ENCODE data around the gene MTA3.

Gene MTA3

GRCh38 chr2:42648796-42649195, 80.4 kb downstream of the MTA3 start:
- Histone ChIP-seq H3K36me3 (ENCODE audit: insufficient read depth, low read length) (peaks cover 6% of the 10 kb centered on the region; the same call in 1 of the 2 replicates), H3K9ac (ENCODE audit: low read depth, low read length) (no peak overlapping the region), H3K9me3 (ENCODE audit: control insufficient read depth, insufficient read depth, low read length) (no peaks in the 10 kb centered on the region), H3K4me1 (ENCODE audit: insufficient read depth, low read length) (peaks cover 16% of the 10 kb centered on the region)

DNA sequence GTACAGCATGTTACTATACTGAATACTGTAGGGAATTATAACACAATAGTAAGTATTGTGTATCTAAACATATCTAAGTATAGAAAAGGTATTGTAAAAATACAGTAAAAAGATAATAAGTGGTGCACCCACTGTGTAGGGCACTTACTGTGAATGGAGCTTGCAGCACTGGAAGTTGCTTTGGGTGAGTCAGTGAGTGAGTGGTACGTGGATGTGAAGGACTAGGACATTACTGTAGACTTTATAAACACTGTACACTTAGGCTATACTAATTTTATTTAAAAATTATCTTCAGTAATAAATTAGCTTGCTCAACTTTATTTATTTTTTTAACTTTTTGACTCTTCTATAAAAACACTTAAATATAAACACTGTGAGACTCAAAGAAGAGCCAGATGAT, 82.6 kb downstream of the MTA3 start:
- Histone ChIP-seq H3K9me3 (ENCODE audit: control insufficient read depth, insufficient read depth, low read length) (no peaks in the 10 kb centered on the region), H3K36me3 (ENCODE audit: insufficient read depth, low read length) (peaks cover 5% of the 10 kb centered on the region; the same call in 1 of the 2 replicates), H3K9ac (ENCODE audit: low read depth, low read length) (no peak overlapping the region), H3K4me1 (ENCODE audit: insufficient read depth, low read length) (peaks cover 18% of the 10 kb centered on the region)

GRCh38 chr2:42652086-42652485, 83.7 kb downstream of the MTA3 start:
- no peaks in the 10 kb centered on the region for H3K9me3 ChIP-seq (ENCODE audit: control insufficient read depth, insufficient read depth, low read length)
- no peak overlapping the region for H3K9ac ChIP-seq (ENCODE audit: low read depth, low read length)
- H3K36me3 ChIP-seq (ENCODE audit: insufficient read depth, low read length), result no peaks in the 10 kb centered on the region
- H3K4me1 ChIP-seq (ENCODE audit: insufficient read depth, low read length), result peaks cover 18% of the 10 kb centered on the region

- peaks cover 18% of the 10 kb centered on the region for H3K4me1 ChIP-seq (ENCODE audit: insufficient read depth, low read length)
- no peaks in the 10 kb centered on the region for H3K9me3 ChIP-seq (ENCODE audit: control insufficient read depth, insufficient read depth, low read length)
- H3K36me3 ChIP-seq (ENCODE audit: insufficient read depth, low read length), result no peaks in the 10 kb centered on the region
- H3K9ac ChIP-seq (ENCODE audit: low read depth, low read length), result no peak overlapping the region
These were observed 84.6 kb downstream of the MTA3 start for GRCh38 chr2:42653039-42653438.

DNA sequence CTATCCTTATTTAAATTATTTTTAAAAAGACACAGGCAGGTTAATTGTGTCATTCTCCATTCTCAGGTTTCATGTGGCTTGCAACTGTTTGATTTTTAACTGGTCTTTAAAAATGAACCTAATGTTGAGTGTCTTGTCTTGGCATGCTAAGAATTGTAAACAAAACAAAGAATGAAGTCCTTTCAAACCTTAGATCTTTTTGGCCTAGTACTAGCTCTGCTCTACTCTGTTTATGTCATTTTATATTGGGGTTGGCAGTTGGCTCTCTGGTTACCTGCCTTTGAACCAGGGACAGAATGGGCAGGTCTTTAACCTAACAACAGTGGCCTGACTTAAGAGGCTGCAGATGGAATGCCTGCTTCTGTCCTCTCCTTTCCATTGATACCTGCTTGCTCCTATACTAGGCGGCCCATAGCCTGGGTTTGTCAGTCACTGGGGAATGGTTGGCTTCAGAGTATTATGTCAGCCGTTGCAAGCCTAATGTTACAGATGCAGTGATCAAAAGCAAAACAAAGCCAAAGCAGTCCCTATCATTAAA, 85.5 kb downstream of the MTA3 start:
- no peaks in the 10 kb centered on the region for H3K9me3 ChIP-seq (ENCODE audit: control insufficient read depth, insufficient read depth, low read length)
- H3K9ac ChIP-seq (ENCODE audit: low read depth, low read length), result no peak overlapping the region
- peaks cover 20% of the 10 kb centered on the region for H3K4me1 ChIP-seq (ENCODE audit: insufficient read depth, low read length)
- no peaks in the 10 kb centered on the region; the same call in 1 of the 2 replicates for H3K36me3 ChIP-seq (ENCODE audit: insufficient read depth, low read length)

DNA sequence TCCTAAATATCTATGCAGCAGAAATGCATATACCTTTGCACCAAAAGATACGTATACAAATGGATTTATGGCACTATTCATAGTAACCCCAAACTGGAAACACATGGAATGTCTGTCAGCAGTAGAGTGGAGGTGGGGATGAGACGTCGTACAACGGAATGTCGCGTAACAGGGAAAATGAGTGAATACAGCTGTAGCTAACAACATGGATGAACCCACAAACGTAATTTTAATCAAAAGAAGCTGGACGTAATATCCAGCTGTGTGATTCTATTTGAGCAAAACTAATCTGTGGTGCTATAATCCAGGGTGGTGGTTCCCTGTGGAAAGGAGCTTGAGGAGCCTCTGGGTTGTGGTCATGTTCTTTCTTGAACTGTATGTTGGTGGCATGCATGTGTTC, 89.9 kb downstream of the MTA3 start:
- H3K36me3 ChIP-seq (ENCODE audit: insufficient read depth, low read length), result no peaks in the 10 kb centered on the region; the same call in 1 of the 2 replicates
- no peaks in the 10 kb centered on the region for H3K9me3 ChIP-seq (ENCODE audit: control insufficient read depth, insufficient read depth, low read length)

DNA sequence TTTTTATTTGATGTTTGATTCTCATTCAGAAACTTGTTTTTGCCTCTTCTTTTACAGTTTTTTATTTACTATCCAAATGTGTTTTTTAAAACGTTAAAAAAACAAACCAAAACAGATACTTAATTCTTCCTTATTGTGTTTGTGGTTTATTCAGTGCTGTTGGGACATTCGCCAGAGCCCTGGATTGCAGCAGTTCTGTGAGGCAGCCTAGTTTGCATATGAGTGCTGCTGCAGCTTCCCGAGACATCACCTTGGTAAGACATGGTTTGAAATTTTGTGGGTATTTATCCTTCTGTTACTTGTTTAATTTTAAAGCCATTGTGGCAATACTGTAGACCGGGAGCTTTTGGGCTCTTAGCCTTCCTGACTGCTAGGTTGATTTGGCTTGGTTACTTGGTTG, 91.2 kb downstream of the MTA3 start:
- no peak overlapping the region for H3K9ac ChIP-seq (ENCODE audit: low read depth, low read length)

More for the DNA sequence above, 89.9 kb downstream of the MTA3 start:
- peaks cover 15% of the 10 kb centered on the region for H3K4me1 ChIP-seq (ENCODE audit: insufficient read depth, low read length)
- H3K9ac ChIP-seq (ENCODE audit: low read depth, low read length), result no peak overlapping the region

GRCh38 chr2:42663106-42663780, 94.8 kb downstream of the MTA3 start:
- Histone ChIP-seq H3K36me3 (ENCODE audit: insufficient read depth, low read length) (no peaks in the 10 kb centered on the region; the same call in 1 of the 2 replicates), H3K9ac (ENCODE audit: low read depth, low read length) (no peak overlapping the region), H3K9me3 (ENCODE audit: control insufficient read depth, insufficient read depth, low read length) (no peaks in the 10 kb centered on the region), H3K4me1 (ENCODE audit: insufficient read depth, low read length) (peaks cover 9% of the 10 kb centered on the region)

More for the DNA sequence above, 91.2 kb downstream of the MTA3 start:
- Histone ChIP-seq H3K36me3 (ENCODE audit: insufficient read depth, low read length) (no peaks in the 10 kb centered on the region; the same call in 1 of the 2 replicates), H3K4me1 (ENCODE audit: insufficient read depth, low read length) (peaks cover 9% of the 10 kb centered on the region), H3K9me3 (ENCODE audit: control insufficient read depth, insufficient read depth, low read length) (no peaks in the 10 kb centered on the region)

GRCh38 chr2:42663828-42664227, 95.4 kb downstream of the MTA3 start:
- no peaks in the 10 kb centered on the region for H3K9me3 ChIP-seq (ENCODE audit: control insufficient read depth, insufficient read depth, low read length)
- no peak overlapping the region for H3K9ac ChIP-seq (ENCODE audit: low read depth, low read length)
- H3K36me3 ChIP-seq (ENCODE audit: insufficient read depth, low read length), result no peaks in the 10 kb centered on the region
- H3K4me1 ChIP-seq (ENCODE audit: insufficient read depth, low read length), result peaks cover 8% of the 10 kb centered on the region

GRCh38 chr2:42673989-42674579, 105.7 kb downstream of the MTA3 start:
- no peak overlapping the region for H3K9ac ChIP-seq (ENCODE audit: low read depth, low read length)
- no peaks in the 10 kb centered on the region for H3K4me1 ChIP-seq (ENCODE audit: insufficient read depth, low read length)
- H3K9me3 ChIP-seq (ENCODE audit: control insufficient read depth, insufficient read depth, low read length), result no peaks in the 10 kb centered on the region
- peaks cover 3% of the 10 kb centered on the region; the same call in 1 of the 2 replicates for H3K36me3 ChIP-seq (ENCODE audit: insufficient read depth, low read length)

- H3K4me1 ChIP-seq (ENCODE audit: insufficient read depth, low read length), result no peaks in the 10 kb centered on the region
- H3K9ac ChIP-seq (ENCODE audit: low read depth, low read length), result no peak overlapping the region
- H3K36me3 ChIP-seq (ENCODE audit: insufficient read depth, low read length), result peaks cover 3% of the 10 kb centered on the region; the same call in 1 of the 2 replicates
- no peaks in the 10 kb centered on the region for H3K9me3 ChIP-seq (ENCODE audit: control insufficient read depth, insufficient read depth, low read length)
These were observed 107.4 kb downstream of the MTA3 start for GRCh38 chr2:42675815-42676214.

DNA sequence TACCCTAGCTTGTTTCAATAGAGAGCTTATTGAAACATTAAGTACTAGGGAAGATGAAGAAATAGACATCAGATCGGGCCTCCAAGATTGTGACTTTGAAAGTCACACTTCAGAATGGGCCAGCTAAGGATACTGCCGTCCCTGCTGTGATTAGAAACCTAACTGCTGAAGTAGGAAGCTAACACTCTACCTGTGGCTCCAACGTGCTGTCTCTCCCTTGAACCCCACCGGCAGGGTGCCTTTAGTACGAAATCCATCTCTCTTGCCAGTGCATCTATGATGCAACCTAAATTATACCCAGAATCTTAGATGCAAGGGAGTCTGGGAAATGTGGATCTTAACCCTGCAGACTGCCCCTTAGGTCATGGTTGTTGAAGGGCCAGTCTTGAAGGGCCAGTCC, 116.9 kb downstream of the MTA3 start:
- no peak overlapping the region for H3K9ac ChIP-seq (ENCODE audit: low read depth, low read length)
- no peaks in the 10 kb centered on the region for H3K4me1 ChIP-seq (ENCODE audit: insufficient read depth, low read length)
- H3K9me3 ChIP-seq (ENCODE audit: control insufficient read depth, insufficient read depth, low read length), result no peaks in the 10 kb centered on the region
- peaks cover 3% of the 10 kb centered on the region; the same call in 1 of the 2 replicates for H3K36me3 ChIP-seq (ENCODE audit: insufficient read depth, low read length)

DNA sequence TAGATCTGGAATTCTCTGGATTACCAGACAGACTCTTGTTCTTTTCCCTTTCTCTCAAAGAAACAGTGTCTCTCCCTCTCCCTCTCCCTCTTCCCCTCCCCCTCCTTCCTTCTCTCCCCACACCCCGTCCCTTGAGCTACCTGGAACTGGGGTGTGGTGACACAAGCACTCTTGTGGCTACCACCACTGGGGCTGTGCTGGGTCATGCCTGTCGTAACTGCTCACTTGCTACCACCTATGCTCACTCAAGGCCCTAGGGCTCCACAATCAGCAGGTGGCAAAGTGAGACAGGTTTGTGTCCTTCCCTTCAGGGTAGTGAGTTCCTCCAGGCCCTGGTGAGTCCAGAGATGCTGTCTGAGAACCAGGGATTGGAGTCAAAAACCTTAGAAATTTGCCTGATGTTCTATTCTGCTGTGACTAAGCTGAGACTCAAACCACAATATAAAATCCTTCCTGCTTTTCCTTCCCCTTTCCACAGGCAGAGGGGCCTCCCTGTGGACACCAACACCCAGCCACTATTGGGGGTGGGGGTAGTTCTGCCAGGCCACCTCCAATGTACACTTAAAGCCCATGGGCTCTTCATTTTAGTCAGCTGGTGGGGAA, 124.7 kb downstream of the MTA3 start:
- Histone ChIP-seq H3K36me3 (ENCODE audit: insufficient read depth, low read length) (no peaks in the 10 kb centered on the region; the same call in 1 of the 2 replicates), H3K9ac (ENCODE audit: low read depth, low read length) (no peak overlapping the region), H3K9me3 (ENCODE audit: control insufficient read depth, insufficient read depth, low read length) (no peaks in the 10 kb centered on the region), H3K4me1 (ENCODE audit: insufficient read depth, low read length) (no peaks in the 10 kb centered on the region; the same call in 1 of the 2 replicates)

DNA sequence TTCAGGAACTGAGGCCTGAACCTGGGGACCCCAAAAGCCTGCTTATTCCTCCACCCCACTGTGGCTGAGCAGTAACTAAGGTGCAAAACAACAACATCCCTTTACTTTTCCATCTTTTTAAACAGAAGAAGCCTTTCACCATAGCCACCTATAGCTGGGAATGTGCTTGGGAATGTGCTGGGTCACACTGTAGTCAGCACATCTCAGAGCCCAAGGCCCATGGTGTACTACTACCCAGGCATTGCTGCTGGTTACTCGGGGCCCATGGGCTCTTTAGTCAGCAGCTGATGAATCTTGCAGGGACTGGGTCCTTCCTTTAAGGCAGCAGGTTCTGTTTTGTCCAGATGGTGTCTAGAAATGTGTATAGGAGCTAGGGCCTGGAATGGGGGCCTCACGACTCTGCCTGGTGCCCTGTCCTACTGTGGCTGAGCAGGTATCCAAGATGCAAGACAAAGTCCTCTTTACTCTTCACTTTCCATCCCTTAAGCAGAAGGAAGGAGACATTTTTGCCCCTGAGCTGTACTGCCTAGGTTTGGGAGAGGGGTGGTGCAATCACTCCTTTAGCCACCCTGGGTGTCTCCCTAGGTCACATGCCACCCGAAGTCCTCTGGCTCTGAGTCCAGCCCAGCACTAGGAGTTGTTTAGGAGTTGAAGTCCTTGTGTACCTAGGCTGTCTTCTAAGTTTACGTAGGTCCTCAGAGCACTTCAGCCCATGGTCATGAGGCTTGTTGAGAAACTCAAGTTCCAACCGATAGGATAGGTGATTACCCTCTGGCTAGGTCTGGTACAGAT, 125.5 kb downstream of the MTA3 start:
- no peak overlapping the region for H3K9ac ChIP-seq (ENCODE audit: low read depth, low read length)
- H3K4me1 ChIP-seq (ENCODE audit: insufficient read depth, low read length), result no peaks in the 10 kb centered on the region; the same call in 1 of the 2 replicates
- no peaks in the 10 kb centered on the region; the same call in 1 of the 2 replicates for H3K36me3 ChIP-seq (ENCODE audit: insufficient read depth, low read length)
- H3K9me3 ChIP-seq (ENCODE audit: control insufficient read depth, insufficient read depth, low read length), result no peaks in the 10 kb centered on the region
